GM21423 (cell line): ENCODE results near the gene TMC3.
A peak's percentile ranks its signal among the peaks of the same experiment; 100 is the strongest.

Experiments used
- ATAC-seq: cut with Tn5 transposase; IDR thresholded peaks from one replicate; pipeline ENCODE4 v1.9.1; 2021; ENCODE audit warnings: mild to moderate bottlenecking, moderate library complexity; ENCODE audit not compliant: unreplicated experiment

TMC3 gene

DNA sequence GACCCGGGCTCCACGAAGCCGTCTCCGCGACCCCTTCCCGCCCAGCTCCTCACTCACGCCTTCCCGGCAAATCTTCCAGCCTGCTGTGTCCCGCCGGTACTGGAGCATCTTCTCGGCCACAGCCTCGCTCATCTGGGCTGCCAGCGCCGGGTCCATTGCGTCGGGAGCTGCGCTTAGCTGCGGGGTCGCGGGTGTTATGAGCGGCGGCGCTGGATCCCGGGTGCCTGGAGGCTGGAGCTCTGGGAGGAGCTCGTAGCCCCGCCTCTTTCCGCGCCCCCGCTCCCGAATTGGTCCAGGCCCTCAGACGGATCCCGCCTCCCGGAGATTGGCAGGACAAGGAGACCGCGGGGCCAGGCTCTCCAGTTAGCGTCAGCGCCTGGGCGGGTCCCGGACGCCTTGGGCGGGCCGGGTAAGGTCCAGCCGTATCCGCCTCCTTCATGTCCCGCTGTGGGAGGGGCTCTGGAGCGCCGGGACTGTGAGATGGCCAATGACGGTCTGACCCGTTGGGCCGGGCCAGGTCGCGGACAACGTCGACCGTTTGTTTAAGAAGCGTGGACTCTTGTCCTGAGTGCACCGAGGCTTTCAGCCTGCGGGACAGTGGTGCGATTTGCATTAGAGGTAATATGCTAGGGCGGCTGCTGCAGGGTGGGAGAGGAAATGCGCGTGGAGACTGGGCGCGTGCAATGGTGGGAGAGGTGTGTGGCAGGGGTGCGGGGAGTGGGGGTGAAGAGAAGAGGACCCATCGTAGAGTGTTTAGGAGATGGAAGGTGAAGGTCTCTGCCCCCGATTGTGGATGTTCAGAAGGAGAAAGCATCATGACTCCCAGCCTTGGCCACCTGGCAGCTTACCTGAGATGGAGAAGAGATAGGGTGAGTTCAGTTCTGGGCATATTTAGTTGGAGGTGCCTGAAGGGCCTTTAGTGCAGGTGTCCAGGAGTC is 49.8 kb downstream of the TMC3 start, which contains the start of gene STARD5:
Gene STARD5, minus strand, starts transcription at position 198 of the 938 bp plus-strand sequence. Its CDS starts 42 bp downstream, at position 156.
- ATAC-seq, result peak; percentile 100

GRCh38 chr15:81323559-81323943 is 50.5 kb downstream of the TMC3 start:
- no peak for ATAC-seq

GRCh38 chr15:81322676-81323253 is 51.2 kb downstream of the TMC3 start:
- no peak for ATAC-seq

- ATAC-seq, result no peak
These were observed 52.3 kb downstream of the TMC3 start for GRCh38 chr15:81321667-81322066.

GRCh38 chr15:81317642-81318017 is 56.4 kb downstream of the TMC3 start:
- ATAC-seq, result no peak

DNA sequence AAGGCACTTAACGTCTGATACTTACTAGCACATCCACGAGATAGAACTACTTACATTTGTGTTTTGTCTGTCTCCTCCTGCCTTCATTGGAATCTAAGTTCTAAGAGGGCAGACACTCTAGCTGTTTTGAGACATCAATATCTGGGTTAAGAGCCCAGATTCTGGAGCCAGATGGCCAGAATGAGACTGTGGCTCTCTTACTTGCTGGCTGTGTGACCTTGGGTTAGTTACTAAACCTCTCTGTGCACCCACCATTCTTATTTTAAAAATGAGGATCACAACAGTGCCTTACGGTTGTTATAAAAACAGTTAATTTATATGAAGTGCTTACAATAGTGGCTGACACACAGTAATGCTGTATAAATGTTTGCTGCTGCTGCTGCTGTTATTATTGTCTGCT is 57.7 kb downstream of the TMC3 start:
- no peak for ATAC-seq

GRCh38 chr15:81315452-81316175 is 58.4 kb downstream of the TMC3 start:
- no peak for ATAC-seq

DNA sequence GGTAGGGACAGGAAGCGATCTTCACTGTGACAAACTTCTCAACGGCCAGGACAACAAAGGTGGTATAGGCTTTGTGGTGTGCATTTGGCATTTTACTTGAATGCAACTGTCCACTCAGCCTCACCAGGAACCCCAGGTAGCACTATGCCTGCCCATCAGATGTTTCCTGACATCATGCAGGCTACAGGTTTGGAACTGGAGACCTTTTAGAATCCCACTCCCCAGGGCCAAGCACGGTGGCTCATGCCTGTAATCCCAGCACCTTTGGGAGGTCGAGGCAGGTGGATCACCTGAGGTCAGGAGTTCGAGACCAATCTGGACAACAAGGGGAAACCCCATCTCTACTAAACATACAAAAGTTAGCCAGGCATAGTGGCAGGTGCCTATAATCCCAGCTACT is 59.6 kb downstream of the TMC3 start:
- ATAC-seq, result no peak

DNA sequence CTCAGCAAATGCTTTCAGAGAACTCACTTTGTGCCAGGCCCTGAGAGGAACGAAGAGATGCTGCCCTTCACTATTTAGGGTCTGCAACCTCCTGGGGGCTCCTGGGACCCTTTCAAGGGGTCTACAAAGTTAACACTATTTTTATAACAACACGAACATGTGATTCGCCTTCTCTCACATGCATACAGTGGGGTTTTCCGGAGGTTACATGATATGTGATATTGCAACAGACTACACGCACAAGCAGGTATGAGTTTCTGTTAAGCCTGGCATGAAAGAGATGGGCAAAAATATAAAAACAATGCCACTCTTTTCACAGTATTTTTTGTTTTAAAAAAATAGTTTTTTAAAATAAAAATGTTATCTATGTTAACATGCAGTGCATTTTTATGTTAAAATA is 60.3 kb downstream of the TMC3 start:
- no peak for ATAC-seq

GRCh38 chr15:81312790-81313543 is 61.0 kb downstream of the TMC3 start:
- no peak for ATAC-seq

DNA sequence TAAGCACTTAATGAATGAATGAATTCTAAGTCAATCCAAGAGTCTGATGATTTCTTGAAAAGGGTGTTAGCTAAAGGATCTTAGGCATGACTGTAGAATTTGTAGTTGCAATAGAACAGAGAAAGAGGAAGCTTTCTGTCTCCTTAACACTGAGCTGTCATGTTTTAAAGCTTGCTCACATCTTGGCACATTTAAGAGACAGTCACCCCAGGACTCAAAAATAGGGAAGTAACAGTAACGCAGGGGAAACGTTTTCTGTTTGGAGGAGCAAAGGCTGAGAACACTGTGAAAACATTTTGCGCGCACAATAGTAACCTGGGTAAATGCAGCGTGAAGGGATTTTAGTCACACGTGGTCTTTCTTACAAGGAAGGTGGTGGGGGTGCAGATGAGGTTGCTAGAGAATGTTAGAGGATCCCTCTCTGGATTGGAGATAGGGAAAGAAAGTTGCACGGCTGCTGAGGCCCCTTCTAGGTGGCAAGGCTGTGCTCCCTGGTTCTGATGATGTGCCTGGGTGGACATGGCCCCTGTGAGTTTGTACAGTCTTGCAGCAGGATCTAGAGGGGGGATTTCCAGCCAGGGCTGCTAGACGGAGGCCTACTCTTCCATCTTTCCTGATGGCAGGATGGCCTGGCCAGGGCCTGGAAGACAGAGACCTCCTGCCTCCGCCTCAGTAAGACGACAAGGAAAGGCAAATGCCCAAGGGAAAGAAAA is 62.1 kb downstream of the TMC3 start:
- peak; percentile 63 for ATAC-seq

- ATAC-seq, result no peak
These were observed 63.5 kb downstream of the TMC3 start for GRCh38 chr15:81310480-81310879.

DNA sequence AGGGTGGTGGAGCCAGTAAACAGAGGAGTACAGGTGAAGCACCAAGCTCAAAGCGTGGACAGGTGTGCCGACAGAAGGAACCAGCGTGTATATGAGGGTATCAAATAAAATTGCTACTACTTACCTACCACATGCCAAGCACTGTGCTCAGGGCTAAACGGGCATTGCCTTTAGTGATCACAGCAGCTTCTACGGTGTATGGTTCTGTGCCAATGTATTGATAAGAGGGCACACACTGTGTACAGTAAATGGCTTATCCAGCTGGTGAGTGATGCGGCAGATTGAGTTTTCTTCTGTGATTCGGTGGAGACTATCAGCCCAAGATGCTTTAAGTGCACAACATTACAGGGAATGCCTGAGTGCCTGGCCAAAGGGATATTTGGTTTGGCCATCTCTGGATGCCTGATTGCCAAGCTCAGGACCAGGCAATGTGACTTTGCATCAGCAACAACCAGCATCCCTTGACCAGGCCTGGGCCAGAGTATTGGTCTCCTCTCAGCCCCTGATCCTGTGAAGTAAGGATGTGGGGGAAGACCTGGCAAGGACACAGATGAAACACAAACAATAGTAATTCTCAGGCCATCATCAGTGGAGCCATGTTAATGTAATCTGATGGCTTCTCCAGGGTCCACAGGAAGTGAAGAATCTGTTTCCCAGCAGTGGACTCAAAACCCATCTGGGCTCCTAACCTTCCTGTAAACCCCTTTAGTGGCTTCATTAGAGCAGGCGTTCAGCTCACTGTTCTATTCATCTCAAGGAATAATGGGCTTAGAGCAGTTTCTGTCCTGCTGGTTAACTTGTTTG is 64.2 kb downstream of the TMC3 start:
- no peak for ATAC-seq

GRCh38 chr15:81308260-81308659 is 65.8 kb downstream of the TMC3 start:
- ATAC-seq, result no peak

DNA sequence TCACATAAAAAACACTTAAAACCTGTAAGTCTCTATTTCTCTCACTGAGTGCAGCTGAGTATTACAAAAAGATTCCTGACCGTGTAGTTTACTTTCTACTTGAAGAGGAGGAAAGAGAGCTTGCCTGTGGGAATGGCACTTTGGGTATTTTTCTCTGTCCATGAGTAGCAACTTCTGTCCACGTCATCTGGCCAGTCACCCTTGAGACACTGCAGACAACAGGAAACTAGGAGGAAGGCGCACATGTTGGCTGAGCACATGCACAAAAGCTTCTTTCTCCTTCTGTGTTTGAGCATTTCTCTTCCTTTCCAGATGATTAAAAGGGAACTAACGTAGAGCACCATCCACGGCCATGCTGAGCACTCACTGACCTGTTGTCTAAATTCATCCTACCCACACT is 69.8 kb downstream of the TMC3 start:
- no peak for ATAC-seq

- no peak for ATAC-seq
These were observed 70.5 kb downstream of the TMC3 start for GRCh38 chr15:81303244-81304225.

- ATAC-seq, result no peak
These were observed 71.3 kb downstream of the TMC3 start for GRCh38 chr15:81302701-81303109.

DNA sequence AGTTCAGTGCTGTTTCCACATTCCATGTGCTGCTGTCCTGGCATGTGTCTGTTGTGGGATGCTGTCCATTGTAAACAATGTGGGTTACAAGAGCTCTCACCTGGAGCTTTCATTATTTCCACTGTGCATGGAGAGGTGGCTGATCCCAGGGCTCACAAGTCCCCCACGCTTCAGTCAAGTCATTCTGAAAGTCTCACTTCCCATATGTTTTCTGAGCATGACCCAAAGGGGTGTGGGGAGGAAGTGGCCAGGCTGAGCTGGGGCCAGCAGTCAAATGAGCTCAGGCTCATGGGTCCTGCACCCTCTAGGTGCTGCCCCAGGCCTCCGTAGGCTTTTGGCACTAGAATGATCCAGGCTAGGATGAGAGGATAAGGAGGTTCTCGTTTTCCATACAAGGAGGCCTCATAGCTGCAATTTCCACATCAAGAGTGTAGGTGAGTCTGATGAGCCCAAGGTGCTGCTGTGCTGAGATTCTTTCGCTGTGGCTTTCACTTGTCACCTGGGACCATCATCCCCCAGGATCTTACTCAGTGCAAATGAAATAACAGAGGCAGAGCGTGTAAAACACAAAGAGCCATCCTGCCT is 72.1 kb downstream of the TMC3 start:
- peak; percentile 71 for ATAC-seq
